ENCODE results near the gene SRCAP. TPM values are rescaled to one million over a fixed set of nuclear protein-coding genes. Genes with fewer than 3 reads are reported as not detected.

The SRCAP gene
- total RNA-seq, 1 donor from 2014 or later, result 60.1 TPM

- peaks cover 14% of the 10 kb centered on the region for H3K4me1 Mint-ChIP-seq (ENCODE audit: low read depth, unreplicated experiment)
- H3K27ac Mint-ChIP-seq (ENCODE audit: unreplicated experiment), result no peak overlapping the region
- peaks cover 17% of the 10 kb centered on the region for H3K36me3 Mint-ChIP-seq (ENCODE audit: unreplicated experiment)
- peaks cover 3% of the 10 kb centered on the region for H3K27me3 Mint-ChIP-seq (ENCODE audit: unreplicated experiment)
- no peak for TF ChIP-seq CTCF (IDR thresholded peaks at IDR 0.05; ENCODE audit: partially characterized antibody, unreplicated experiment)
- H3K9me3 Mint-ChIP-seq (ENCODE audit: unreplicated experiment), result peaks cover 4% of the 10 kb centered on the region
- no peak overlapping the region for H3K4me3 Mint-ChIP-seq (ENCODE audit: unreplicated experiment)
- no peak for DNase-seq
Measured at GRCh38 chr16:30664616-30665109, 34.3 kb upstream of the SRCAP start.

GRCh38 chr16:30665155-30665829, 33.7 kb upstream of the SRCAP start:
- Mint-ChIP-seq H3K36me3 (ENCODE audit: unreplicated experiment) (peaks cover 17% of the 10 kb centered on the region), H3K27me3 (ENCODE audit: unreplicated experiment) (peaks cover 3% of the 10 kb centered on the region), H3K4me3 (ENCODE audit: unreplicated experiment) (no peak overlapping the region)

GRCh38 chr16:30665830-30666190, 33.2 kb upstream of the SRCAP start:
- no peak for TF ChIP-seq CTCF (IDR thresholded peaks at IDR 0.05; ENCODE audit: partially characterized antibody, unreplicated experiment)
- Mint-ChIP-seq H3K4me1 (ENCODE audit: low read depth, unreplicated experiment) (peaks cover 9% of the 10 kb centered on the region), H3K36me3 (ENCODE audit: unreplicated experiment) (peaks cover 13% of the 10 kb centered on the region), H3K9me3 (ENCODE audit: unreplicated experiment) (peaks cover 4% of the 10 kb centered on the region), H3K27ac (ENCODE audit: unreplicated experiment) (no peak overlapping the region), H3K4me3 (ENCODE audit: unreplicated experiment) (no peak overlapping the region), H3K27me3 (ENCODE audit: unreplicated experiment) (peaks cover 4% of the 10 kb centered on the region)
- DNase-seq, result no peak

More at GRCh38 chr16:30665155-30665829, 33.7 kb upstream of the SRCAP start:
- Mint-ChIP-seq H3K27ac (ENCODE audit: unreplicated experiment) (no peak overlapping the region), H3K9me3 (ENCODE audit: unreplicated experiment) (peaks cover 4% of the 10 kb centered on the region), H3K4me1 (ENCODE audit: low read depth, unreplicated experiment) (peaks cover 14% of the 10 kb centered on the region)
- TF ChIP-seq CTCF (IDR thresholded peaks at IDR 0.05; ENCODE audit: partially characterized antibody, unreplicated experiment), result no peak
- DNase-seq, result no peak

- DNase-seq, result no peak
- no peak for TF ChIP-seq CTCF (IDR thresholded peaks at IDR 0.05; ENCODE audit: partially characterized antibody, unreplicated experiment)
- H3K36me3 Mint-ChIP-seq (ENCODE audit: unreplicated experiment), result peaks cover 13% of the 10 kb centered on the region
- no peak overlapping the region for H3K4me3 Mint-ChIP-seq (ENCODE audit: unreplicated experiment)
- H3K27ac Mint-ChIP-seq (ENCODE audit: unreplicated experiment), result no peak overlapping the region
- H3K4me1 Mint-ChIP-seq (ENCODE audit: low read depth, unreplicated experiment), result peaks cover 5% of the 10 kb centered on the region
- peaks cover 7% of the 10 kb centered on the region for H3K27me3 Mint-ChIP-seq (ENCODE audit: unreplicated experiment)
- peaks cover 4% of the 10 kb centered on the region for H3K9me3 Mint-ChIP-seq (ENCODE audit: unreplicated experiment)
Measured at GRCh38 chr16:30666681-30667080, 32.3 kb upstream of the SRCAP start.

GRCh38 chr16:30667361-30667905, 31.5 kb upstream of the SRCAP start:
- no peak for DNase-seq
- H3K27me3 Mint-ChIP-seq (ENCODE audit: unreplicated experiment), result peaks cover 7% of the 10 kb centered on the region
- H3K27ac Mint-ChIP-seq (ENCODE audit: unreplicated experiment), result no peak overlapping the region
- TF ChIP-seq CTCF (IDR thresholded peaks at IDR 0.05; ENCODE audit: partially characterized antibody, unreplicated experiment), result no peak
- peaks cover 2% of the 10 kb centered on the region for H3K9me3 Mint-ChIP-seq (ENCODE audit: unreplicated experiment)
- peaks cover 13% of the 10 kb centered on the region for H3K36me3 Mint-ChIP-seq (ENCODE audit: unreplicated experiment)
- no peak overlapping the region for H3K4me3 Mint-ChIP-seq (ENCODE audit: unreplicated experiment)
- peaks cover 5% of the 10 kb centered on the region for H3K4me1 Mint-ChIP-seq (ENCODE audit: low read depth, unreplicated experiment)
